H9 (cell line): ENCODE measurements around the gene C16orf89. TPM values are rescaled to one million over a fixed set of nuclear protein-coding genes. Genes with fewer than 3 reads are reported as not detected.

ENCODE experiments used
- DNase-seq: peaks from one replicate; pipeline ENCODE4 v3.0.0-alpha.2; 2017
- H2AFZ ChIP-seq: one replicate; pipeline ENCODE4 v1.6.1; 2013; ENCODE audit warnings: mild to moderate bottlenecking, low read length, control low read depth, moderate library complexity
- H2AK5ac ChIP-seq: 2 replicates; pipeline ENCODE4 v1.6.1; 2013; ENCODE audit warnings: low read length, control low read depth, mixed read lengths; ENCODE audit not compliant: insufficient read length
- H2BK120ac ChIP-seq: one replicate; pipeline ENCODE4 v1.6.1; 2013; ENCODE audit warnings: low read depth, mild to moderate bottlenecking, low read length, control low read depth, inconsistent platforms; ENCODE audit not compliant: poor library complexity, severe bottlenecking
- H2BK12ac ChIP-seq: 2 replicates; pipeline ENCODE4 v1.6.1; 2013; ENCODE audit warnings: low read length, control low read depth, mixed read lengths, low read depth; ENCODE audit not compliant: insufficient read length
- H2BK15ac ChIP-seq: 2 replicates; pipeline ENCODE4 v1.6.1; 2013; ENCODE audit warnings: low read depth, low read length, control low read depth
- H2BK20ac ChIP-seq: one replicate; pipeline ENCODE4 v1.6.1; 2013; ENCODE audit warnings: low read depth, mild to moderate bottlenecking, low read length, control low read depth, inconsistent platforms; ENCODE audit not compliant: poor library complexity, severe bottlenecking
- H2BK5ac ChIP-seq: 2 replicates; pipeline ENCODE4 v1.6.1; 2013; ENCODE audit warnings: low read length, control low read depth, mixed read lengths; ENCODE audit not compliant: insufficient read length
- H3K14ac ChIP-seq: 2 replicates; pipeline ENCODE4 v1.6.1; 2013; ENCODE audit warnings: low read length, control low read depth; ENCODE audit not compliant: insufficient read depth
- H3K18ac ChIP-seq: 2 replicates; pipeline ENCODE4 v1.6.1; 2013; ENCODE audit warnings: low read depth, mild to moderate bottlenecking, mixed read lengths, low read length, control low read depth; ENCODE audit not compliant: insufficient read length
- H3K23ac ChIP-seq: 2 replicates; pipeline ENCODE4 v1.6.1; 2013; ENCODE audit warnings: low read length, control low read depth, mixed read lengths, low read depth; ENCODE audit not compliant: insufficient read length
- H3K23me2 ChIP-seq: 2 replicates; pipeline ENCODE4 v1.6.1; 2013; ENCODE audit warnings: low read depth, mild to moderate bottlenecking, mixed read lengths, low read length, control low read depth; ENCODE audit not compliant: insufficient read length, poor library complexity, severe bottlenecking
- H3K27ac ChIP-seq: 2 replicates; pipeline ENCODE4 v1.5.1; 2013; ENCODE audit warnings: low read length, control low read depth, mixed read lengths, low read depth; ENCODE audit not compliant: insufficient read length
- H3K27me3 ChIP-seq: 2 replicates; pipeline ENCODE4 v1.6.1; 2013; ENCODE audit warnings: low read length, control low read depth, inconsistent platforms; ENCODE audit not compliant: insufficient read depth
- H3K4ac ChIP-seq: 2 replicates; pipeline ENCODE4 v1.6.1; 2013; ENCODE audit warnings: low read depth, mild to moderate bottlenecking, control low read depth, inconsistent platforms, low read length, moderate library complexity
- H3K4me1 ChIP-seq: 2 replicates; pipeline ENCODE4 v1.6.1; 2013; ENCODE audit warnings: low read length, control low read depth, inconsistent platforms; ENCODE audit not compliant: insufficient read depth
- H3K4me2 ChIP-seq: 2 replicates; pipeline ENCODE4 v1.6.1; 2013; ENCODE audit warnings: low read length, control low read depth, mixed read lengths; ENCODE audit not compliant: insufficient read length, insufficient read depth
- H3K56ac ChIP-seq: 2 replicates; pipeline ENCODE4 v1.6.1; 2013; ENCODE audit warnings: low read depth, mild to moderate bottlenecking, mixed read lengths, low read length, control low read depth; ENCODE audit not compliant: insufficient read length
- H3K79me1 ChIP-seq: 2 replicates; pipeline ENCODE4 v1.6.1; 2013; ENCODE audit warnings: low read depth, mild to moderate bottlenecking, moderate library complexity, low read length, control low read depth, inconsistent platforms; ENCODE audit not compliant: insufficient read depth, poor library complexity, severe bottlenecking
- H3K79me2 ChIP-seq: 2 replicates; pipeline ENCODE4 v1.6.1; 2013; ENCODE audit warnings: low read length, control low read depth, inconsistent platforms; ENCODE audit not compliant: insufficient read depth
- H3K9ac ChIP-seq: 2 replicates; pipeline ENCODE4 v1.6.1; 2013; ENCODE audit warnings: low read length, control low read depth, mixed read lengths; ENCODE audit not compliant: insufficient read length; ENCODE audit errors: extremely low read depth
- H3K9me3 ChIP-seq: one replicate; pipeline ENCODE4 v1.6.1; 2013; ENCODE audit warnings: low read depth, low read length, inconsistent platforms; ENCODE audit not compliant: control insufficient read depth
- H3T11ph ChIP-seq: one replicate; pipeline ENCODE4 v1.6.1; 2013; ENCODE audit warnings: mild to moderate bottlenecking, low read length, control low read depth, inconsistent platforms
- H4K20me1 ChIP-seq: one replicate; pipeline ENCODE4 v1.6.1; 2013; ENCODE audit not compliant: control insufficient read depth, insufficient read length, insufficient read depth
- H4K5ac ChIP-seq: 2 replicates; pipeline ENCODE4 v1.6.1; 2013; ENCODE audit warnings: low read depth, mild to moderate bottlenecking, mixed read lengths, low read length, control low read depth; ENCODE audit not compliant: insufficient read length
- H4K8ac ChIP-seq: replicated peaks from 2 replicates; pipeline ENCODE4 v1.6.1; 2013; ENCODE audit warnings: low read length, control low read depth, mixed read lengths, low read depth; ENCODE audit not compliant: insufficient read length
- H4K91ac ChIP-seq: 2 replicates; pipeline ENCODE4 v1.6.1; 2013; ENCODE audit warnings: low read depth, mild to moderate bottlenecking, moderate library complexity, mixed read lengths, low read length, control low read depth; ENCODE audit not compliant: insufficient read length
- H3K27ac Mint-ChIP-seq, 3 experiments: 2 replicates in 2 of 3; 3 replicates in 1 of 3; pipeline ENCODE4 v1.8.0; 2020 to 2021; ENCODE audit warnings: mixed read lengths in 3 of 3, mild to moderate bottlenecking in 1 of 3, moderate library complexity in 1 of 3
- H3K27me3 Mint-ChIP-seq: 2 replicates; pipeline ENCODE4 v1.8.0; 2021; ENCODE audit warnings: low read depth, mild to moderate bottlenecking, moderate library complexity, mixed read lengths
- H3K36me3 Mint-ChIP-seq, 3 experiments: 2 replicates in 2 of 3; 3 replicates in 1 of 3; pipeline ENCODE4 v1.8.0; 2020 to 2021; ENCODE audit warnings: low read depth in 3 of 3, mixed read lengths in 3 of 3; ENCODE audit not compliant: insufficient read depth in 1 of 3
- H3K4me1 Mint-ChIP-seq, 2 experiments: 2 replicates each; pipeline ENCODE4 v1.8.0; 2020; ENCODE audit warnings: mixed read lengths in 2 of 2
- H3K4me3 Mint-ChIP-seq, 2 experiments: 2 replicates in 1 of 2; 3 replicates in 1 of 2; pipeline ENCODE4 v1.8.0; 2020 to 2021; ENCODE audit warnings: mild to moderate bottlenecking in 2 of 2, mixed read lengths in 2 of 2, moderate library complexity in 1 of 2
- H3K9me3 Mint-ChIP-seq, 2 experiments: 2 replicates in 1 of 2; 3 replicates in 1 of 2; pipeline ENCODE4 v1.8.0; 2020; ENCODE audit warnings: mild to moderate bottlenecking in 2 of 2, mixed read lengths in 2 of 2, moderate library complexity in 1 of 2
- WGBS: extraction: QIAGEN DNeasy Blood & Tissue Kit; methylation state at CpG from one replicate; pipeline ENCODE4 v1.1.7; 2013; ENCODE audit warnings: missing lambda C conversion rate, low lambda C conversion rate, mixed read lengths; ENCODE audit not compliant: insufficient read length; ENCODE audit errors: extremely low coverage; 5-methylcytosine and 5-hydroxymethylcytosine counted together
- total RNA-seq: library from RNA; stranded (reverse); gene quantifications from 2 replicates; pipeline ENCODE4 v1.2.1, GENCODE V29; 2021
- TF ChIP-seq, protein P1 (sequence below): fragments of 200-600 bp; sonication (generic); conservative IDR thresholded peaks from 3 replicates; pipeline ENCODE4 v1.8.0; 2021; ENCODE audit warnings: antibody characterized with exemption, mild to moderate bottlenecking

C16orf89 gene
- total RNA-seq, 1 experiment from 2014 or later = 2.5 TPM

GRCh38 chr16:5033256-5034166, 32.2 kb downstream of the C16orf89 start, which contains the start of gene NAGPA:
Gene NAGPA (minus strand): TSS chr16:5033935. CDS start chr16:5033914, 21 bp downstream.
- Histone ChIP-seq H3K4me2 (peak within 1 kb of the TSS; percentile 74), H2BK5ac (no peak within 1 kb of the TSS), H3K56ac (no peak within 1 kb of the TSS), H4K5ac (no peak within 1 kb of the TSS), H3K4me1 (peaks cover 9% of the 10 kb centered on the region), H2BK120ac (no peak within 1 kb of the TSS), H2AFZ (no peak within 1 kb of the TSS), H3K23ac (no peak within 1 kb of the TSS), H3K27ac (no peak within 1 kb of the TSS), H2BK12ac (no peak within 1 kb of the TSS), H3K9ac (peak within 1 kb of the TSS; percentile 63), H3K4ac (no peak within 1 kb of the TSS), H3K9me3 (no peaks in the 10 kb centered on the region), H3K79me2 (no peaks in the 10 kb centered on the region), H3K79me1 (no peaks in the 10 kb centered on the region), H4K8ac (no peak within 1 kb of the TSS), H2BK20ac (no peak within 1 kb of the TSS), H4K20me1 (no peaks in the 10 kb centered on the region), H4K91ac (no peak within 1 kb of the TSS), H3T11ph (no peak within 1 kb of the TSS), H3K23me2 (peaks cover 5% of the 10 kb centered on the region), H2AK5ac (no peak within 1 kb of the TSS), H3K27me3 (no peaks in the 10 kb centered on the region), H3K14ac (no peak within 1 kb of the TSS), H2BK15ac (no peak within 1 kb of the TSS), H3K18ac (no peak within 1 kb of the TSS)
- Mint-ChIP-seq H3K4me1 (peaks cover 21 to 31% of the 10 kb centered on the region in 2 experiments), H3K9me3 (no peaks in the 10 kb centered on the region), H3K27ac (peak within 1 kb of the TSS in 2 of 3 experiments; percentile 21 to 89; a peak in 4 of 7 replicates), H3K27me3 (peaks cover 5% of the 10 kb centered on the region), H3K4me3 (peak within 1 kb of the TSS; percentile 72 to 85), H3K36me3 (no peaks in the 10 kb centered on the region; a peak in 1 of 7 replicates)
- TF ChIP-seq, protein P1, sequence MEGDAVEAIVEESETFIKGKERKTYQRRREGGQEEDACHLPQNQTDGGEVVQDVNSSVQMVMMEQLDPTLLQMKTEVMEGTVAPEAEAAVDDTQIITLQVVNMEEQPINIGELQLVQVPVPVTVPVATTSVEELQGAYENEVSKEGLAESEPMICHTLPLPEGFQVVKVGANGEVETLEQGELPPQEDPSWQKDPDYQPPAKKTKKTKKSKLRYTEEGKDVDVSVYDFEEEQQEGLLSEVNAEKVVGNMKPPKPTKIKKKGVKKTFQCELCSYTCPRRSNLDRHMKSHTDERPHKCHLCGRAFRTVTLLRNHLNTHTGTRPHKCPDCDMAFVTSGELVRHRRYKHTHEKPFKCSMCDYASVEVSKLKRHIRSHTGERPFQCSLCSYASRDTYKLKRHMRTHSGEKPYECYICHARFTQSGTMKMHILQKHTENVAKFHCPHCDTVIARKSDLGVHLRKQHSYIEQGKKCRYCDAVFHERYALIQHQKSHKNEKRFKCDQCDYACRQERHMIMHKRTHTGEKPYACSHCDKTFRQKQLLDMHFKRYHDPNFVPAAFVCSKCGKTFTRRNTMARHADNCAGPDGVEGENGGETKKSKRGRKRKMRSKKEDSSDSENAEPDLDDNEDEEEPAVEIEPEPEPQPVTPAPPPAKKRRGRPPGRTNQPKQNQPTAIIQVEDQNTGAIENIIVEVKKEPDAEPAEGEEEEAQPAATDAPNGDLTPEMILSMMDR = no peak
- peak; percentile 86 for DNase-seq
- WGBS = no CpG with 5 or more reads among the region's 104 CpGs
